HG02973 (cell line): ENCODE results near the gene CEP41.
A peak's percentile ranks its signal among the peaks of the same experiment; 100 is the strongest.

Source experiments
- ATAC-seq: cut with Tn5 transposase; IDR thresholded peaks from one replicate; pipeline ENCODE4 v1.9.1; 2021; ENCODE audit warnings: moderate library complexity; ENCODE audit not compliant: unreplicated experiment

The CEP41 gene, protein sequence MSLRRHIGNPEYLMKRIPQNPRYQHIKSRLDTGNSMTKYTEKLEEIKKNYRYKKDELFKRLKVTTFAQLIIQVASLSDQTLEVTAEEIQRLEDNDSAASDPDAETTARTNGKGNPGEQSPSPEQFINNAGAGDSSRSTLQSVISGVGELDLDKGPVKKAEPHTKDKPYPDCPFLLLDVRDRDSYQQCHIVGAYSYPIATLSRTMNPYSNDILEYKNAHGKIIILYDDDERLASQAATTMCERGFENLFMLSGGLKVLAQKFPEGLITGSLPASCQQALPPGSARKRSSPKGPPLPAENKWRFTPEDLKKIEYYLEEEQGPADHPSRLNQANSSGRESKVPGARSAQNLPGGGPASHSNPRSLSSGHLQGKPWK

DNA sequence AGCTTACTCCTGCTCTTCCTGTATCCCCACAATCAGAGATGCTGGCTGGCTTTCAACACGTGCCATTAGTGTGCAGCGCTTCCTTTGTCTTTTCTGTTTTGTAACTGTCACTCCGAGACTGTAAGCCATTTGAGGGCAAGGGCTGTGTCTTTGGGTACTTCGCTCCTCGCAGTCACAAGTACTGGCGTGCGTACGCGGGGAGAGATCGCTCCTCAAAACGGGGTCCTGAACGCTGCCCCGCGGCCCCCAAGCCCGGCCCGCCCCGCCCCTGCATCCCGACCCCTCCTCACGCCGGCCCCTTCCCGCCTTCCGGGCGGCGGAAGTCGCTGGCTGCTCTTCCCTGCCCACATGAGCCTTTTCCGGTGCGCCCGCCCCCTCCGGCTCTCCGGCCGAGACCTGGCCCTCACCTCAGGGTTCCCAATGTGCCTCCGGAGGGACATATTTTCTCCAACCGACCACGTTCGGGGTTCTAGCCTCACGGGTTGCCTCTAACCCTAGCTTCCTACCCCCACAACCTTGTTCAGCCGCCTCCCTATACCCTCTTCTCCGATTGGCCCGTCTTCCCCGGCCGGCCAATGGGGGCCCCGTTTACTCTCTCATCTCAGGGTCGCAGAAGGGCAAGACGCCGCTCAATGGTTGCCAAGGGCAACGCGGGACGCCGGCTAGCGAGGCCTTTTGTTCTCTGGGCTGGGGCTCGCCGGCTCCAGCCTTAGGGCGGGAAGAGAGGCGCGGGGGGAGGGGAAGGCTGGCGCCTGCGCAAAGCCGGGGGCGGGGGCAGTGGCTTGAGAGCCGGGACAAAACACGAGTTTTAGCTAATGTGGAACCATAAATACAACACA, at the start of gene CEP41:
Gene CEP41 (minus strand): TSS at position 490 of the 839 bp plus-strand sequence. CDS start 50 bp downstream, at position 440.
- ATAC-seq = peak; percentile 98

DNA sequence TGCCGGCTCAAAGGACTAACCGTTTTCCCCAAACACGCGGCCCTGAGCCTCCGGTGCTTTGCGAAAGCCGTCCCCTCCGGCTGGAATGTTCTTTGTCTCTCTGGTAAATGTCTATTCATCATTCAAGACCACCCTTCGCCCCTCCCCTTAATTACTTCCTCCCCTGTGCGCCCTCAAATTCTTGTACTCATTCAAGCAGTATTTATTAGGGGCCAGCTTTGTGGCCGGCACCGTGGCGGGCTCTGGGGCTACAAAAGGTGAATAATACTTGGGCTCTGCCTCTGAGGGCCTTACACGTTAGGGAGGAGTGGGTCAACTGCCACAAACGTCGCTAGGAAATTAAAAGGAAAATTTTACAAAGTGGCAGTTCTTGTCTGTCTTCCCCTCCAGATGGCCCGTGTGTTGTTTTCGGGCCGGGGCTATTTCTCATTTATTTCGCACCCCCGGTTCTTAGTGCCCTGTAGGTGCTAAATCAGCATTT, 49.5 kb upstream of the CEP41 start:
- ATAC-seq = no peak

DNA sequence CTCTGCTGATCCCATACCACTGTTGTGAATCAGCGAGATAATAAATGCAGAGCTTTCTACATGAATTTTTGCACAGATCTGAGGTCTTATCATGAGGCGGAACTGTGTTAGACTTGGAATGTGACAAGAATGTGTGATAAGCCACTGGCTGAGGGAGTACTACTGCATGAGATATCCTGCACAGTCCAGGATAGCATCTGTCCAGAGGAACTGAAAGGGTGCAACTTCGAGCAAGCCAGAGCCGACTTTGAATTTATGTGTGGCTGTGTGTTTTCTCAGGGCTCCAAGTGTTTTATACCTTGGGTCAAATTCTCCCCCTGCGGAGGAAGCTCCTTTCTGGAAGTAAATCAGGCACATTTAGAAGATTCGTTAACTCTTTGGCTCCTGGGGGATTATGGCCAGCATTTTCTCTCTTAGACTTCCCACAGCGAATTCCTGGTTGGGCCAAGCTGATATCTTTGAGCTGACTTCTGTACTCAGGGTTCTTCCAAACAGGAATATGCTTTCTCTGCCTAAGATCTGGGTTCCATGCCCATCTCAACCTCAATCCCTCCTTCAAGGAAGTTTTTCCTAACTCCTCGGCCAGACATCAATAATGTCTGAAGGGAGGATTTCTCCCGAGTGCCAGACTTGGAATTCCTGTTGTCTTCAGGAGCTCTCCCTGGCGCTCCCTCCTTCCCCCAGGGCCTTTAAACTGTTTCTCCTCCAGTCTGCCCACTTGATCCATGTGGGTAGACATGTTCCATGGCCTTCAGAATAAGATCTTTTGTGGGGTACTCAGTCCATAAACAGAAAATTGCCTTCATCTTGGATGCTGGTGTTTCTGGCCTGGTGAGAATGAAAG, 48.5 kb upstream of the CEP41 start:
- ATAC-seq = no peak

DNA sequence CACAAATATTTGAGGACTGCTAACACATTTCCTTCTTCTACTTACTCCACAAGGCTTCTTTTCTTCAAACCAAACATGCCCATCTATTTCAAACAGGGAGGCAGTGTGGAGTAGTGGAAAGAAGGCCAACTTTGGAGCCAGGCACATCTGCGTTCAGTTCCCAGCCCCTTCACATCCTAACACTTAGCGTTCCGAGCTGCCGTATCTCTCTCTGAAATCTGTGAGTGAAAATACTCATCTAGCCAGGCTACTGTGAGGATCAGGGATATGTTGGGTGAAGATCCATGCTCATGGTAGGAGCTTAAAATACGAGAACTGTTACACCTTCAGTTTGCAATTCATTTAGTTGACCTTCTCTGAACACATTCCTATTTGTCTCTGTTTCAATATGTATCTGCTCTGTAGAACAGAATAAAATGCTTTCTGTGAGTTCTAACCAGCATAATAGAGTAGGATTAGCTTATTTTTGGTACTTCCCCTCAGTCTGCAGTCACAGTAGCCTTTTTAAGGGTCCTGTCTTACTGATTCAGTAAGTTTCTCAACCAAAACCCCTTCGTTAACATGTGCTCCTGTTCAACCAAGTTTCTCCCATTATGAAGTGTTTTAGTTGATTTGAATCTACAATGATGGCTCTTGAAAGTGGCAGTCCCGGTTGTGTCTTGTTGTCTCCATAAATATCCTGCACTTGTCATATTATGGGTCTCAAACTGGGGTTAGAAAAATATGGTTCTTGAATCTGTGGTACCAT, 47.8 kb upstream of the CEP41 start:
- ATAC-seq = no peak

DNA sequence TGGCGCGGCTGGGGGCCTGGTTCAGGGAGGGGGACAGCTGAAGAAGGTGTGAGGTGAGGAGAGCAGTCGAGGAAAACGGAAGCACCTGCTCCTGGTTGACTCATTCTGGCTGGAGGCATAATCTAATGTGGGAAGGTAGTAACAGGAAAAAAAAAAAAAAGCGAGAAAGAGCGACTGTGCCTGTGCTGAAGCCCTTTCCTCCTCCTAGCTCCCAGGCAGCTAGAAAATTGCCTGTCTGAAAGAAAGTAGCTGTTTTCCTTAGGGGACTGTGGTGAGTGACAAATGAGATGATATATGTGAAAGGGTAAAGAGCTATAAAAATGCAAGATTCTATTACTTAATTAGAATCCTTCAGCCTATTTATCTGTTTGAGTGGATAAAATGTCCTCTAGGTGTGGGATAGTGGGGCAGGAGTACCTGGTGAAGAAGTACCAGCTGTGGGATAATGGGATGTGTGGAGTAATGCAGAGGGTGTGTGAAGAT, 46.2 kb upstream of the CEP41 start:
- ATAC-seq = no peak

DNA sequence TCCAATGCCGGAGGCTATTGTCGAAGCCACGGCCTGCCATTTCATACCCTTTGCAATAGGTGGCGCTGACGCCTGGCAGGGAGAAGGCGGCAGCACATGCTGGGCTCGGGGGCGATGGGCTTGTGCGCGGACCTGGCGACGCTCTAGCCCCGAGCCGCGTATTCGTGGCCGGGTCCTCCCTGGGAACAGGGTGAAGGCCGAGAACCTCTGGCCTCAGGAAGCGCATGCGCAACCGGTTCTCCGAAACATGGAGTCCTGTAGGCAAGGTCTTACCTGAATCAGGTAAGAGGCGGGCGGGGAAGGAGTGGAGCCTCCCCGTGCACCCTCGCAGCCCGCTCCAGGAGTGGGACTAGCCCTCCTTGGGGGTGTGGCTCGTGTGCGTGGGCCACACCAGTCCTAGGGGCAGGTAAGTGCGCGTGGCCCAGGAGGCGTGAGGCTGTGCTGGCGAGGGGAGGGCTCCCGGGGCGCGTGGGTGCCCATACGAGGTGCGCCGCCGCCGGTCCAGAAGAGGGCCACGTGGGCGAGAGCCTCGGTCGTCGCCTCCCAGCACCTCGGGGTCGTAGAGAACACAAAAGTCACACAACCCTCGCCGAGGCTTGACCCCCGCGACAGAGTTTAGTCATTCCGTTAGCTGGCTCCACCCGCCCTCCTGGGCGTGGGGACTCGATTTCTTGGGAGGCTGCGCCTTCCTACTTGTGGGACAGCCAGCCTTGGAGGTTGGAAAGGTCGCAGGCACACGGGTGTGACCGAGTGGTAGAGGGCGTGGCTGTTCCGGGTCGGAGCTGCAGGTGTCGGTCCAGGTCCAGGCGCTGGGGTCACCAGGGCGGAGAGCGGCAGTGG, 45.5 kb upstream of the CEP41 start:
- no peak for ATAC-seq

DNA sequence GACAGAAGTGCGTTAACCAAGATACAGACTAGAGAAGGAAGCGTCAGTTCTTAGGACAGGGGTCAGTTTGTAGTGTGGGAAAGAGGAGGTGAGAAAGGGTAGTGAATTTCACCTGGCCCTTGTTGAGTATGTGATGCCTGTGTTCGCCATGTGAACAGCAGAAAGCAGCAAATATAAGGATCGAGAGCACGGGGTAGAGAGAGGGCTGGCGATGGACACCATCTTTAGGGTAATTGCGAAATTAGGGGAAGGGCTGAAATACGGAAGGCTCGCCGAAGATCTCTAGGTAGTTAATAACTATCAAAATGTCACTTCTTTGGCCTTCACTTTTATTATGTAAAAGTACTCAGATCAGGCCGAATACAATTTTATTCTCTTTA, 44.9 kb upstream of the CEP41 start:
- ATAC-seq = no peak

DNA sequence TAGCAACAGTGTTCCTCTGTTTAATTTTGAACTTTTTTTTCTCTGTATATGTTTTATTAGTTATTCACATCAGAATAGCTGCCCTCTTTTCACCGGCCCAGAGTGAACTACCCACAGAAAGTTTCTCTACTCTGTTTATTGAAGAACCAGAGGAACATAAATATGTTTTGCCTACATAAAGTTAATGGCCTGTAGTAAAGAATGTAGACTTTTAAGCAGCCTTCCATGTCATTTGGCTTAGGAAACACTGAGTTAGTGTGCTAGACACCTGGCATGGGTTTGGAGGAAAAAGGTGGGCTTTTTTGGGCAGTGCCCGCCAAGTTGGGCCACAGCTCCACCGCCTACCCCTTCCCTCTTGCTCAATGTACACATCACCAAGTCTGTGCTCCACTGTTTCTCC, 42.2 kb upstream of the CEP41 start:
- no peak for ATAC-seq

DNA sequence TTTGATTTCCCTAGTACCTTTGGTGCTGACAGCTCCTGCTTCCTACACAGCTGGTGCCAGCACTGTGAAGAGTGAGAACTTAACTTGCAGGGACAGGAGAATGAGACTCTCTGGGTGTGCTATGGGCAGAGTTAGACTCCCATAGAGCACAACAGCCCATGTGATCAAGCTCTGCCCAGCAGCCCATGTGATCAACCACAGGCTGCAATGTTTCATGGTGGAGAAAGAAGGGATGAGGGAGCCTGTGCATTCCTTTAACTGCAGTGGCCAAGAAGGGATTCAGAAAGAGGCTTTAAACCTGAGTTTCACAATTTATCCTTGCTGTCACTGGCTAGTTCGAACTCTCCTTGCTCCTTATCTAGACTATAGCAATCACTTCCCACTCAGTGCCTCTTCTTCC, 41.1 kb upstream of the CEP41 start:
- ATAC-seq = no peak

DNA sequence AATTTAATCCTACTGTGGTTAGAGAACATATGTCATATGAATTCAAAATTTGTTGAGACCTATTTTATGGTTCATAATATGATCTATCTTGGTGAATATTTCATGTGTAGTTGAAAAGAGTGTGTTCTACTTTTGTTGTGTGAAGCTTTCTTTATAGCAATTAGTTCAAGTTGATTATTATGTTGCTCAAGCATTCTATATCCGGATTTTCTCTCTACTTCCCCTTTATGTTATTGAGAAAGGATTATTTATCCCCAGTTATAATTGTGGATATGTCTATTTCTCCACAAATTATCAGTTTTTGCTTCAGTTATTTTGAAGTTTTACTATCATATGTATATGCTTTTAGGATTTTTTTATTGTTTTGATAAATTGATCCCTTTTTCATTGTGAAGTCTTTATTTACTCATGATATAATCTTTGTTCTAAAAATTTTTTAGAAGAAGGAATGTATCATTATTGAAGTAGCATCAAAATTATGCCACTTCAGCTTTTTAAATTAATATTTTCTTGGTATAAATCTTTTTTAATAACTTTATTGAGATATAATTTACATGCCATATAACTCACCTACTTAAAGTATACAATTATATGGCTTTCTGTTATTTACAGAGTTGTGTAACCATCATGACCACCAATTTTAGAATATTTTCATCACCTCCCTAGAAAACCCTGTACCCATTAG, 39.0 kb upstream of the CEP41 start:
- no peak for ATAC-seq

DNA sequence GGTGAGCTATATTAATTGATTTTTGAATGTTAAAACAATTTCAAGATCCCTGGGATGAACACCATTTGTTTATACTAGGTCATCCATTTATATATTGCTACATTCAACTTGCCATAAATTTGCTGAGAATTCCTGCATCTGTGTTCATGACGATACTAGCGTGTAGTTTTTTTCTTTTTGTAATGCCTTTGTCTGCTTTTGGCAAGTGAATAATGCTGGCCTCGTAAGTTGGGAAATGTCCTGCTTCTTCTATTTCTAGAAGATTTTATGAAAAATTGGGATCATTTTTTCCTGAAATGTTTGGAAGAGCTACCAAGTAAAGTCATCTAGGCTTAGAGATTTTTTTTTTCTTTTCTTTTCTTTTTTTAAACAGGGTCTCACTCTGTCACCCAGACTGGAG, 38.2 kb upstream of the CEP41 start:
- no peak for ATAC-seq

DNA sequence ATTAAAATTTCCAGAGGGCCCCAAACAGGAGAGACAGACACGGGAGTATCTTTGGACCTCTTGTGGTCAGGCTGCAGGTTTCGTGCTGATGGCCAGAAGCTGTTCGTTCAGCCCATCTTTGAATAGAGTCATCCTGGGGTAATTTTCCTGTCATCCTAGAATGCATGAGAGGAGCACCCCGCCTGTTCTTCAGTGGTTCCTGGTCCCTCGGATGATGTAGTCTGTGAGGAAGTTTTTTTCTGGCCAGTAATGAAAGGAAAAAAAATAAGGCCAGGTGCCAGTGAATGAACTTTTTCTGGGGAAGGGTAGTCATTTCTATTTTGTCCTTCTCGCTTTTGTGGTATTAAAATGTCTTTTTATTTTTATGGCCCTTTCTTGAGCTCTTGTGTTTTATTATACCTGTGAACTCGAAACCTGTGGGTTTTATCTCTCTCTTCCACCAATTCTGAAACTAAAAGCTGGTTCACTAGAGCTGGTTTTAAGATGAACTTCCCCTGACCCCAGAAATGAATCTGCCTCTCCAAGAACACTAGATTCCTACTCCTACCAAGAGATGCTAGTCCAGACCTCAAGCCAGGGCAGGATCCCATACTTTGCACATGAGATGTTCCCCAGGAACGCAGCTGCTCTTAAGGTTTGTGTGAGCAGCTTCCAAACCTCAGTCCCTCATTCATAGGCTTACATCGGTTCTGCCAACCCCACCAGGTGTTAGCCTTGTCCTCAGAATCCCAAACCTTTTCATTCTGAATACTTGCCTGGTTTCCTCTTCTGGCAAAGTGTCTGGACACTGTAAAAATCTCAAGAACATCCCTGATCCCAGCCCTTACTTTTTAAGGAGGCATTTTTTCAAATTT, 35.7 kb upstream of the CEP41 start:
- no peak for ATAC-seq

DNA sequence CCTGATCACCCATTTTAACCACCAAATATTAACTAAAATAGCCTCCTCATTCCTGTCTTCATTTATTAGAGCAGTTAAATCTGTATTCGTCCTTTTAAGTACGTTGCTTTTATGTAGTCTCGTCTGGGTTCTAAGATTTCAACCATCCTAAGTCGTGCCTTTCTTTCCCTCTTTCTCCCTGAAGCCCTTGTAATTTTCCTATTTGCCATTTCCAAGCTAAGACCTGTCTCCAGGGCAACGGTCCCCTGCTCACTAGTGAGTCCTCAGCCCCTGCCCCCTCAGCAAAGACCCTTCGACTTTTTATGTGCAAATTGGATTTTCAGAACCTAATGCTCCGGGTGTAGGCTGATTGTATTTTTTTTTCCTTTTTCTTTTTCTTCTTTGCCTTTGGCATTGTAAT, 35.0 kb upstream of the CEP41 start:
- no peak for ATAC-seq

DNA sequence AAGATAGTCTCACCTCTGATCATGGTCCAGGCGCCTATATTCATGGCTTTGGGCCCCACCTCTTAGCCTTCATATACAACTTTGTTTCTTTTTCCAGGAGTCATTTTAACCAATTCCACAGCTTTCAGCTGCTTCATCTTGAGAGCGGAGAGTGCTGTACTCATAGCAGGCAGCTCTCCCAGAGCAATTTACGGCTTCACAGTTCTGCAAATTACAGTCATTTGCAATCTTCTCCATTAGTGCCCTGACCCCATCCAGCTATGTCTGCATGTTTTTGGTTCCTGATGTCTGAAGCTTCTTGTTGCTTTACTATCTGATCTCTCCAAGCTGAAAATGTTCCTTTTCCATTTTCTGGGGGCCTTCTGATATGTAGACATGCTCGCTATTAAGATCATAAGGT, 33.1 kb upstream of the CEP41 start:
- no peak for ATAC-seq

DNA sequence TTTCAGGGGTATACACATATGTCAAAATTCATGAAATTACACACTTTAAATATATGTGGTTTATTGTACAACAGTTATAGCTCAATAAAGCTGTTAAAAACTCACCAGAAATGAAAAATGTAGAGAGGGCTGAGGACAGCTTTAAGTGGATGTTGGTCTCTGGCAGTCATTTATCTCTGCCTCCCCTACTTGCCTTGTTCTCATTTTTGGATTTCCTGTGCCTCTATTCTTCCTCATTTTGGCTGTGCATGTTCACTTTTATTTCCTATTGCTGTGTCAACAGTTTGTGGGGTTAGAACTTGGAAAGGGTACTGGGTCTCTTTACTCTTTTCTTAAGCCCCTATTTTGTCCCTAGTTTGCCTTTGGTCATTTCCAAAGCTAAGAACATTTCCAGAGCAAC, 32.5 kb upstream of the CEP41 start:
- ATAC-seq = no peak

DNA sequence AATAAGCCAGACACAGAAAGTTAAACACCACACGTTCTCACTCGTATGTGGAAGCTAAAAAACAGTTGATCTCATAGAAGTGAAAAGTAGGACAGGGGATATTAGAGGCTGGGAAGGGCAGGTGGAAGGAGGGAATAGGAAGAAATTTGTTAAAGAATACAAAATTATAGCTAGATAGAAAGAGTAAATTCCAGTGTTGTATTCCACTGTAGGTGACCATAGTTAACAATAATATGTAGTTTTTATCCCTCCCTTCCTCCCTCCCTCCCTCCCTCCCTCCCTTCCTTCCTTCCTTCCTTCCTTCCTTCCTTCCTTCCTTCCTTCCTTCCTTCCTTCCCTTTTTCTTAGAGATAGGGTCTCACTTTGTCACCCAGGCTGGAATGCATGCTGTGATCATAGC, 31.2 kb upstream of the CEP41 start:
- ATAC-seq = no peak

DNA sequence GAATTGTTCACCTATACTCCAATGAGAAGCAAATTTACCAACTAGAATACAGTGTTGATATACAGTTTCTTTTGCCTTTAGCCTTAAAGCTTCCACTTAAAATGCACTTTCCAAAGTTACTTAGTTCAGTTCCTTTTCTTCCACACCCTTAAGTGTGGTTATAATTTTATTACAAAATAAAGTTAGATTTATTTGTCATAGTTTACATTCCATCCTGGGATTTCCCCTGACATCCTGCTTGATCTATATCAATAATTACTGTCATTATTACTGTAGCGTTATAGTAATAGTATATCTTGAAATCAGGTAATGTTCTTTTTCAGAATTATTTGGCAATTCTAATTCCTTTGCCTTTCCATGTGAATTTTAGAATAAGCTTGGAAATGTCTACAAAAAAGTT, 27.8 kb upstream of the CEP41 start:
- ATAC-seq = no peak
